Activated CD8-positive, alpha-beta memory T cell treated with anti-CD3 and anti-CD28 coated beads, Interleukin-2, amount 50 U/mL, for 4 hours (primary cell): ENCODE results near the gene GIN1.
A peak's percentile ranks its signal among the peaks of the same experiment; 100 is the strongest.
"Not testable (repeated sequence)": the region's sequence is repeated elsewhere in the genome, so short reads cannot be mapped to it uniquely, and the experiment has no call there.

ENCODE experiments used
- DNase-seq: peaks from one replicate; pipeline ENCODE4 v3.0.0-alpha.2; 2020

The GIN1 gene, protein sequence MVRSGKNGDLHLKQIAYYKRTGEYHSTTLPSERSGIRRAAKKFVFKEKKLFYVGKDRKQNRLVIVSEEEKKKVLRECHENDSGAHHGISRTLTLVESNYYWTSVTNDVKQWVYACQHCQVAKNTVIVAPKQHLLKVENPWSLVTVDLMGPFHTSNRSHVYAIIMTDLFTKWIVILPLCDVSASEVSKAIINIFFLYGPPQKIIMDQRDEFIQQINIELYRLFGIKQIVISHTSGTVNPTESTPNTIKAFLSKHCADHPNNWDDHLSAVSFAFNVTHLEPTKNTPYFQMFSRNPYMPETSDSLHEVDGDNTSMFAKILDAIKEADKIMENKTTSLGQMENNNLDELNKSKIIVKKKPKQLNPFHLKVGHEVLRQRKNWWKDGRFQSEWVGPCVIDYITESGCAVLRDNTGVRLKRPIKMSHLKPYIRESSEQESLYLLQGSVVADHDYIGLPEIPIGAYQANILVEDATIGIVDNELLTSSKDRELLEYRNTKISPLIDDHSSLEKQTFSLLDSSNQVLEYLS

DNA sequence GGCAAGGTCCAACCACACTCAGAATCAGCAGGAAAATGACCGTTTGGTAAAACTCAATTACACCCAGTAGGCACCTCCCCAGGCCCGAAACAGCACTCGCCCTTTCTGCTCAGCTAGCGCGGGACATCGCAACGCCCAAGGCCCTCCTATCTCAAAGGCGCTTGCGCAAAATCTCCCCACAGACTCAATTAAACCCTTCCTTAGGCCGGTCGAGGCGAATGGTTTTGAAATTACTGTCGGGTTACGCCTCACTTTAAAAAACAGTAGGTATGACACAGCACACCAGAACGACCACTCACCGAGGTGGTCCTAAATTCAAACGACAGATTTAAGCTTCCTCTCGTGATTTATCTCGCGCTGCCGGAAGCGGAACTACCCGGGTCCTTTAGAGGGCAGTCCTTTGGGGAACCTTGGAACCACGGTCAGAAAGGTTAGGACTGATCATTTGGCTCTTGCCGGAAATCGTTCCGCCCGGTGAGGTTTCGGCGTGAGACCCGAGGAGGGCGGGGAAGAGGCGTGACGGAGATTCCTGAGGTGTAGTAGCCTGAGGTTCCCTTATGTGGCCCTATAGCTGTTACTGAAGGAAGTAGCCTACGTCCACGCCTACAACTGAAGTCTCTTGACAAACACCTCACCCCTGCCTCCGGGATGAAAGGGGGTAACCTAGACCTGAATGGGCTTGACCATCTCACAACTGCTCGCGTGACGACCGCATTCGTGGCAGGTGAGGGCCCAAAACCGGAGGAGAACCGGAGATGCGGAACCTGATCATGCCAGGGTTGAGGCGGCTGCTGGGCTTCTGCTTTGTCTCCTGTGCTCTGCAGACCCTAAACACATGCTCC lies at the start of gene GIN1, which contains the start of gene PPIP5K2:
Gene GIN1, minus strand, starts transcription at position 374 of the 842 bp plus-strand sequence. CDS start 11,431 bp downstream, outside the sequence.
Gene PPIP5K2, plus strand, starts transcription at position 537 of the 842 bp plus-strand sequence. CDS start 9,289 bp downstream, outside the sequence.
- peak; percentile 97 for DNase-seq

DNA sequence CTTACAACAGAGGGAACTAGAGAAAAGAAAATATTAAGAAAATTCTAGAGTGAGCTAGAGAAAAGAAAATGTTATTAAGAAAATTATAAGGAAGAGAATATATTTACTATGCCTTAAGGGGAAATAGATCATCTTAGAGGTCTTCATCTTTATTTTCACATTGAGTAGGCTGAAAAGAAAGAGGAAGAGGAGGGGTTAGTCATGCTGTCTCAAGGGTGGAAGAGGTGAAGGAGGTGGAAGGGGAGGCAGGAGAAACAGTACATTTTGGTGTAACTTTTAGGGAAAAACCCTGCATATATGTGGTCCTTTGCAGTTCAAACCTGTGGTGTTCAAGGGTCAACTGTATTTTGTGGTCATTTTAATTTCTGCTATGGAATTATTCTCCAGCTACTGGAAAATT lies 46.8 kb upstream of the GIN1 start:
- DNase-seq = no peak

DNA sequence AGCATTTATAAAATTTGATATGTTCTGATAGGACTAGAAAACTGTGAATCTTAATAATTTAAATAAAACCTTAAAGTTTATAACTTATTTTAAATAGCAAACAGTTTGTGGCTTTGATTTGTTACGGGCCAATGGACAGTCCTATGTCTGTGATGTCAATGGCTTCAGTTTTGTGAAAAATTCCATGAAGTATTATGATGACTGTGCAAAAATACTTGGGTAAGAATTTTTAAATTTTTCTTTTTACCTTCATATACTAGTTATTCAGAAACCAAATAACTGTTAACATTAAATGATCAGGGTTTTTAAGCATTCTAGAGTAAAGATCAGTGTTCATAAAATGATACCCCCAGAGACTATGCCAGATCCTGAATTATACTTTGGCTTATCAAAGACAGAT lies 31.2 kb upstream of the GIN1 start:
- no peak for DNase-seq

DNA sequence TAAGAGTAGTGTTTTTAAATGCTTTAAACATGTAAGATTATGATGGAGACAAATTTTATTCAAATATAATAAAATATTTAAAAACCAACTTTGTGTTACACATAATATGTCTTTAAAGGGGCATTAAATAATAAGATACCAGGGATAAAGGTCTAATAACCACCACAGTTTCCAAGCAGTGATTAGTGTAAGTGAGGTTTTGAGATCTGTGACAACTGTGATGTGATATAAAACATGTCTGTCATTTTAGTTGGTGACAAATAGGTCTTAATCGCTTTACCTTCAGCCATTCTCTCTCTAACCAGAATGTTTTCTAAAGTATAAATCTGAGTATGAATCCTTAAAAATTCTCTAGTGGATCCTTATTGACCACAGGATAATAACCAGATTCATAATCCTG lies 28.3 kb upstream of the GIN1 start:
- no peak for DNase-seq

DNA sequence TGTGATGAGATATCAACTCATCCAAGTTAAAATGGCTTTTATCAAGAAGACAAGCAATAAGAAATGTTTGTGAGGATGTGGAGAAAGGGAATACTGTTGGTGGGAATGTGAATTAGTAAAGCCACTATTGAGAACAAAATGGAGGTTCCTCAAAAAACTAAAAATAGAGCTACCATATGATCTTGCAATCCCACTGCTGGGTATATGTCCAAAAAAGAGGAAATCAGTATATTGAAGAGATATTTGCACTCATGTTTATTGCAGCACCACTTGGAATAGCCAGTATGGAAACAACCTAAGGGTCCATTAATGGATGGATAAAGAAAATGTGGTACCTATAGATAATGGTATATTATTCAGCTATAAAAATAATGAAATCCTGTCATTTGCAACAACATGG lies 25.3 kb upstream of the GIN1 start:
- DNase-seq = no peak

DNA sequence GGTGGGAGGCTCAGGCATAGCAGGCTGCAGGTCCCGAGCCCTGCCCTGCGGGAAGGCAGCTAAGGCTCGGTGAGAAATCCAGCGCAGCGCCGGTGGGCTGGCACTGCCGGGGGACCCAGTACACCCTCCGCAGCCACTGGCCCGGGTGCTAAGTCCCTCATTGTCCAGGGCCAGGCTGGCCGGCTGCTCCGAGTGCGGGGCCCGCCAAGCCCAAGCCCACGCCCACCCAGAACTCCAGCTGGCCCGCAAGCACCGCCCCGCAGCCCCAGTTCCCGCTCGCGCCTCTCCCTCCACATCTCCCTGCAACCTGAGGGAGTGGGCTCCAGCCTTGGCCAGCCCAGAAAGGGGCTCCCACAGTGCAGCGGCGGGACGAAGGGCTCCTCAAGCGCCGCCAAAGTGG lies 22.2 kb upstream of the GIN1 start:
- not testable (repeated sequence) for DNase-seq

DNA sequence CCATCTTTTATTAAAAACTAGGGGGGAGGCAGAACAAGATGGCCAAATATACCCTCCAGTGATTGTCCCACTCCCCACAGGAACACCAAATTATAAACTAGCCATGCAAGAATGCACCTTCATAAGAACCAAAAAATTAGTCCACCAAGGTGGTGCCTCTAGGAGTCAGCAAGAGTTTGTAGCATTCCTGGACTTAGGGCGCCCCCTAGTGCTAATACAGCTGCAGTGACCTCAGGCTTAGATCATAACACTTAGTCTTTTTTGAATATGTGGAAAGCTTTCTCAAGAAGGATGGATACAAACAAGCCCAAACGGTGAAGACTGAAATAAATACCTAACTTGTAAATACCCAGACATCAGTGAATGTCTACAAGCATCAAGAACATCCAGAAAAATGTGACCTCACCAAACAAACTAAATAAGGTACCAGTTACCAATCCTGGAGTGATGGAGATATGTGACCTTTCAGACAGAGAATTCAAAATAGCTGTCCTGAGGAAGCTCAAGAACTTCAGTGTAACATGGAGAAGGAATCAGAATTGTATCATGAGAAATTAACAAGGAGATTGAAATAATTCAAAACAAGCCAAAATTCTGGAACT lies 19.4 kb upstream of the GIN1 start:
- DNase-seq = peak; percentile 79

DNA sequence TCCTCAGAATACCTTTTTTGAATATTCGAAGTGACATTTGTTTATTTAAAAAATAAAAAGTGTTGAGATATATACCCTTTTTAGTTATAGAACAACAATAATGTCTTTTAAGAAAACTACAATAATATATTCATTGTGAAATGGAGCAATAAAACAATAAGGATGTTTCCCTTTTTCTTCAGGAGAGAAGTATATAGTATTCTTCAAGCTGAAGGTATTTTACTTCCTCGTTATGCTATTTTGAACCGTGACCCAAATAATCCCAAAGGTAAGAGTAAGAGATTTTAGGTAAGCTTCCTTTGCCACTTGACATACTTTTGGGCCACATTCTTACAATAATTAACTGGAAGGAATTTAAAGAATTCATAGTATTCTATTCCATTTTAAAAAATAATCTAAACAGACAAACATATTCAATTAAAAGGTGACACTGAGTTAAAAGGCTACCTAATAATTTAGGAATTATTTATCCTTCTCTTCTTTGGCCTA lies 18.3 kb upstream of the GIN1 start:
- DNase-seq = no peak

DNA sequence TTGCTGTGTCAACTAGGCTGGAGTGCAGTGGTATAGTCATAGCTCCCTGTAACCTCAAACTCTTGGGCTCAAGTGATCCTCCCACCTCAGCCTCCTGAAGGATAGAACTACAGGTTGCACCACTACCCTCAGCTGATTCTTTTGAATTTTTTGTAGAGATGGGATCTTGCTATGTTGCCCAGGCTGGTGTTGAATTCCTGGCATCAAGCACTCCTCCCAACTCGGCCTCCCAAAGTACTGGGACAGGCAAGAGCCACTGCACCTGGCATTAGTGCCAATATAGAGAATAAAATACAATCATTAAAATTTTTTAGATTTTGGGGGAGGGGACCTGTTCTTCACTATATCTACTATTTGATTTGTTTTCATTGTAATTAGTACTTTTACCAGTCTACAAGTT lies 15.5 kb upstream of the GIN1 start:
- no peak for DNase-seq

DNA sequence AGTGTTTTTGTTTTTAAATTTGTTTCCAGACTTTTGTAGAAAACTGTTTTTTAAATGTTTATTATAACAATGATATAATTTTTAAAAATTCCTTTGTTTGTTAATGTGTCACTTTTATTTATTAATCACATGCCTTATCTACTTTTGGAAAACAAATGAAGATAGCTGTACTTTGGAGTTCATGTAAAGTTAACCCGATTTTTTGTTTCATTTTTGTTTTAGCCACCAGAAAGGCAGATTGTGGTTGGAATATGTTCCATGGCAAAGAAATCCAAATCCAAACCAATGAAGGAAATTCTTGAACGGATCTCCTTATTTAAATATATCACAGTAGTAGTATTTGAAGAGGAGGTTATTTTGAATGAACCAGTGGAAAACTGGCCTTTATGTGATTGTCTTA lies 13.3 kb upstream of the GIN1 start:
- DNase-seq = no peak

DNA sequence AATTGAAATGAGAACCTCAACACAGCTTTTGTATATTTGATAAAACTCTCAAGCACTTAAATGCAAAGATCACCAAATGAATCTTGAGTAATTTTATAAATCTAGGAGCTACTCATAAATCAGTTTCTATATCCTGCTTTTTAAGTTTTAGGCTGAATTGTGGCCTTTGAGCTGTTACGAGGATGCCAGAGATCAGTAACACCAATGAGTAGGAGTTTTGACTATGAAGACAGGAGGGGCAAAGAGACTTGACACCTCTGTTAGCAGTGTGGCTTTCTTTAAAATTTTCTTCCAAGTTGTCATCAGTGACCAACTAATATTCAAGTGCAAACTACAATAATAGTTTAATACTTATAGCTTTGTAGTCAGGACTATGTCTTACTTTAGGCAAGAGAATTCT lies 12.7 kb upstream of the GIN1 start:
- no peak for DNase-seq

DNA sequence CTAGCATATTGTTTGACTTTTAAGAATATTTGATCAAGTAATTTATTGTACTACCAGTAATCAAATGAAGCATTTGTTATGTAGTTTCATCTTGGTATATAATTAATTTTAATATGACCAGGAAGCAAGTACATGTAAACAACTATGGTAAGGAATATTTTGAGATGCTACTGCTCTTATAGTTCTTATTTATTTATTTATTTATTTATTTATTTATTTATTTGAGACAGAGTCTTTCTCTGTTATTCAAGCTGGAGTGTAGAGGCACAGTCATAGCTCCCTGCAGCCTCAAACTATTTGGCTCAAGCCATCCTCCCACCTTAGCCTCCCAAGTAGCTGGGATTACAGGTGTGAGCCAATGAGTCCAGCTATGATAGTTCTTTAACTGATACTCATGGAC lies 8.3 kb upstream of the GIN1 start:
- no peak for DNase-seq

DNA sequence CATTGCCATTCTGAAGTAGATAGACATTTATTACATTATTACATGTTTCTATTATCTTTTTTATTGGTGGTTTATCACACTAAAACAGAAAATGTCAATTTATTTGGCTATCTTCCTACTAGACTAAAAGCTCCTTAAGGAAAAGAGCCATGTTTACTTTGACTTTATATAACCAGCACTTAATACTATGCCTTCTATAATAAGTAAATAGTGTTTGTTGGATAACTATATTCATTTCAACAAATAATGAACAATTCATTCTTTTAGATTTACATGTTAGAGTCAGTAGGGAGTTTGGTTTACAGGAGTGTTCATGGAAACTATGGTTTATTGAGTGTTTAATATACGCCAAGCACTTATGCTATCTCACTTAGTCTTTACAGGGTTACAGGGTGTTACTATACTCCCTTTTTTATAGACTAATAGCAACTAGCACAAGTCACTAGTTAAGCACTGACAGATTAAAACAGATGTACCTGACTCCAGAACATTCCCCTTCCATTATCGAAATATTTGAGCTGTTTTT lies 7.4 kb upstream of the GIN1 start:
- DNase-seq = no peak

DNA sequence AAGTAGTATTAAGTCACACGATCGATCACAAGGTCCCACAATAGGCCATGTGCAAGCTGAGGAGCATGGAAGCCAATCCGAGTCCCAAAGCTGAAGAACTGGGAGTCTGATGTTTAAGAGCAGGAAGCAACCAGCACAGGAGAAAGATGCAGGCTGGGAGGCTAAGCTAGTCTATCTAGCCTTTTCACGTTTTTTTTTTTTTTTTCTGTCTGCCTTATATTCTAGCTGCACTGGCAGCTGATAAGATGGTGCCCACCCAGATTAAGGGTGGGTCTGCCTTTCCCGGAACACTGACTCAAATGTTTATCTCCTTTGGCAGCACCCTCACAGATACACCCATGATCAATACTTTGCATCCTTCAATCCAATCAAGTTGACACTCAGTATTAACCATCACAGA lies 6.6 kb upstream of the GIN1 start:
- no peak for DNase-seq

DNA sequence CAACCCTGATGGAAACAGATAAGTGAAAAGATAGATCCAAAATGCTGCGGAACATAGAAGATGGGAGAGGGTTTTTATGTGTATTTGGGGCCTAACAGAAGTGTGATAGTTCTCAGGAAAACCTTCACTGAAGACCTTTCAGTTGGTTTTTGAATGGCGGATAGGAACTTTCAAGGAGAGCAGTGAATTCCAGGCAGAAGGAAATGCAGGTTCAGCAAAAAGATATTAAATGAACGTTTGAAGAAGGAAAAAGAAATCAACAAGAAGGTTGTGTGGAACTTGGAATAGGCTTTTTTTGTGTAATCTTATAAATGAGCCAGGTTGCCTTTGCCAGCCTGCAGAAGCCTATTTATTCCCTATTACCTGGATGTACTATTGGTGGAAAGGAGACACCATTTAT lies 2.3 kb upstream of the GIN1 start:
- DNase-seq = no peak

DNA sequence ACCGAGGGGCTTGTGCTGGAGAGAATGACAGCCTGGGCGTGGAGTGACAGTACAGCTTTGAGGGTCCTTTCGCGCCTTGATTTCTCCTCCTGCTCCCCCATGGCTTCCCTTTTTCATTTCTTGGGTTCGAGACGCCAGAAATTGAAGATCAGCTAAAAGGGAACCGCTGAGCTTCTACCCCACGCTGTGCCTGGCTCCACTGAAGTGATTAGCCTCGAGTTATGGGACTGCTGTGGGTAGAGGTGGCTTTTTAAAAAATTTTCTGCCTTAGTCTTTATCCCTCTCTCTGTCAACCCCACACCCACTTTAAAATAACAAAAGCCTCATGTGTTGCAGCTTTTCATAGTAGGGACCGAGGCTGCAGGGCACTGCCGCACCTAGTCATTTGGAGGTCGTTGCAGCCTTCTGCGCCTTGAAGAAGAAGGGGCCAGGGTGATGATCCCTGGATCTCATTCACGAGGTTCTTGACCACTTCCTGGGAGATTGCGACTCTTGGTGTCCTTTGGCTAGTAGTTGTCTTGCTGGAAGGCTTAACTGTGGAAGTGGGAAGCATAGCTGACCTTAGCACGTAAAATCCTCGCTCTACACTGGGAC lies 766 bp upstream of the GIN1 start:
- DNase-seq = no peak

DNA sequence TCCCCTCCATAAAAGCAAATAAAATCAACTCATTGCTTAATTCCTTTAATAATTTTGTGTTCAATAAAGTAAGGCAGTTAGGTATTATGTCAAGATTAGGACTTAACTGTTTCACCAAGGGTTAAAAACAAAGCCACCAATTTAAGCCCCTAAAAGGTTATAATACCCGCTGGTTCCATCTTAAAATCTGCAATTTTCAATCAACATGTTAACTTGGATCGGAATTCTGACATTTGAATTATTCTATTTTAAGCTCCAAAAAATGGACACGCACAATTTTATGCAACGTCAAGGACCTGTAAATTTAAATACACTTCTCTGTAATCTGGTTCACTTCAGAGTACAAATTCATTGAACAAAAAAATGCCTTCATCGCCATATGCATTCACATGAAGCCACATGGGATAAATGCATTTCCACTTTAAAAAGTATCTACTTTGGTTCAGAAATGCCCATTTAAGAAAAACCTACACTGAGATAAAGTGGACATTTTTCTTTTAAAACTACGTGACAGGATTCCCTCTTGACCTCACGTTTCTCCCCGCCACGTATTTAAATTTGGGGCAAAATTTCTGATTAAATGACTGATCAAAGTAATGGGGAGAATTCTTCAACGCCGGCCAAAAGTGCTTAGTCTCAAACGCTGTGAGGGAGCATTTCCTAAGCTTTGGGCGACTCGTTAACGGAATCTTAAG lies 721 bp downstream of the GIN1 start:
- no peak for DNase-seq

DNA sequence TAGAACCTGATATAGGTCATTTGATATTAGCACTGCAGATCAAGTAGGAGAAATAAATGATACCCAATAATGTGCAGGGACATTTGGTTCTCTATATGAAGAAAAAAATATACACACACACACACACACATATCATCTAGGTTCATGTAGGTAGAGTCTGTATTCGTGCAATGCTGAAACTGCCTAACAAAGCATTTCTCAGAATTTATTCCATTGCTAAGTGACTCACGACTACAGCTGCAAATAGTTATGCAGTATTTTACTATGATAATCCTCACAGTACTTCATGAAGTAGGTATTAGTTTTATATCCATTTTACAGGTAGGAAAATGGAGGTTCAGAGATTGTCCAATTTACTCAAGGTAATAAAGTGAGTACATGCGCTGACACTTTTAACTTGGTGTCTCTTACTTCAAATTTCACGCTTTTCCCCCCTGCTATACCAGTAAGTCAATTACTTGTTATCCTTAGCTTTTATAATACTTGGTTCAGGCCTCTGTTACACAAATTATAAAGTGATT lies 2.4 kb downstream of the GIN1 start:
- no peak for DNase-seq

DNA sequence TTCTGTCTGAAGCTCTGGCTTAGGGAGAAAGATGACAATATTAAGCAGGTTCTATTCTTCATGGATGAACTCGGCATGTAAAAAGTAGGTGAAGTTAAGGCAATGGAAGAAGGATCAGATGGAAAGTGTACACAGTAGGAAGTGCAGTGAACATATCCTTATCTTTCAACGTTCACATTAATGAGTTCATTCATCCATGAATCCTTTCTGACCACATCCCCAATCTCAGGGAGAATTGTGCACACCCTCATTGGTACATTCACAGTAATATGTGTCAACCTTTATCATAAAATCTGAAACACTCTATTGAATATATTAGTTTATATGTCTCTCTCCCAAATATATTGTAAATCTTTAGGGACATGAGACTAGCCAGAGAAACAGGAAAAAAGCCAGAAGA lies 5.5 kb downstream of the GIN1 start:
- no peak for DNase-seq

DNA sequence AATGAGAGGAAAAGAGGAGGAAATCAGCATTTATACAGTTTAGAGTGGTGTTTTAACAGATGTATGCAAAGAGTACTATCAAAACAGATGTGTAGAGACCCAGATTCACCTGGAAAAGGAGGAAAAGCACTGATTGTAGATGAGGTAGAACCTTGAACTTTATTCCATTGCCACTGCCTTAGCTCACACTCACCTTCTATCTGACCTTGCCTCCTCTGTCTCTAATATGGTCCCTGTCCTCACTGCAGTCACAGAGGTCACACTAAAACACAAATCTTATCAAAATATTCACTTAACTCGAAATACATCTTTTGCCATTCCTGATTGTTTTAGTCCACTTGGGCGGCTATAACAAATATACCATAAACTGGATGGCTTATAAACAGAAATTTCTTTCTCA lies 7.0 kb downstream of the GIN1 start:
- DNase-seq = no peak

DNA sequence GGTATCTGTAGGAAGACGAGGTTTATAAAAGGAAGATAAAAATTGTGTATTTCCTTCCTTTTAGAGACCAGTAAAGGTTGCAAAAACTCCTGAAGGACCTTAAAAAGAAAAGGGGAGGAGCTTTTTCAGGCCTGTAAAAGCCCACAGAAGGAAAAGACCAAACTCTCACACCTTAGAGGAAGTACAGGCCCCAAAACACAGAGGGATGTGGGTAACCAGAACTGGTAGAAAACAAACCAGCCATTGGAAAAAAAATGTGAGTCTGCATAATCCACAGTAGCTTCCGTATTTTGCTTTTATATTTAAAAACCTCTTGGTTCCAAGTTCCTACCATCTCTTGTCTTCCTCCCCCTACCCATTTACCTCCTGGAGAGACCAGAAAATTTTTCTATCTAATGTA lies 8.5 kb downstream of the GIN1 start:
- no peak for DNase-seq

DNA sequence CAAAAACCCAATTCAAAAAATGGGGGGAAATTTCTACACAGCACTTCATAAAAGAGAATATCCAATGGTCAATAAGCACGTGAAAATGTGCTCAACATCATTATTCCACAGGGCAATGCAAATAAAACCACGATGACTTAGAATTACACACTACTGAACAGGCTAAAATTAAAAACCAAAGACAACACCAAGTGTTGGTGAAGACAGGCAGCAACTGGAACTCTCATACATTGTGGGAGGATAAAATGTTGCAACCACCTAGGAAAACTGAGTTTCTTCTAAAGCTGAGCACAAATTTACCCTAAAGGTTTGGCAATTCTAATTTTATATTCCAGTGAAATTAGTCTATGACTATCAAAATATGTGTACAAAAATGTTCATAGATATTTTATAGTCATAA lies 9.5 kb downstream of the GIN1 start:
- no peak for DNase-seq
